IMR-90 (cell line): ENCODE data around the gene MAG. TPM values are rescaled to one million over a fixed set of nuclear protein-coding genes. Genes with fewer than 3 reads are reported as not detected.

Experiments
- ATAC-seq: fragments of 200-7000 bp; cut with Tn5 transposase; 2 replicates; pipeline ENCODE4 v1.9.1; 2020; ENCODE audit warnings: low read depth, mild to moderate bottlenecking, moderate library complexity
- BruUV-seq: library from RNA; stranded (reverse); fragments of 400-500 nt; replicated peaks from 2 replicates; lab custom pipeline; 2021; lab: Mats Ljungman, UMichigan
- CTCF ChIA-PET: fragments of 300-600 bp; formaldehyde crosslinking; extraction: SDS; loops from one replicate; lab custom pipeline; 2021; ENCODE audit warnings: antibody characterized with exemption; lab: Yijun Ruan, JAX
- POLR2A ChIA-PET: fragments of 300-600 bp; sonication (Branson Sonifier 250); formaldehyde crosslinking; loops from one replicate; lab custom pipeline; 2022; ENCODE audit warnings: antibody characterized with exemption; ENCODE audit not compliant: unreplicated experiment; lab: Charles Lee
- DNase-seq: peaks from one replicate; pipeline ENCODE4 v3.0.0; 2013
- H2AFZ ChIP-seq: replicated peaks from 2 replicates; pipeline ENCODE3; 2013; ENCODE audit warnings: low read length, mild to moderate bottlenecking; ENCODE audit not compliant: poor library complexity
- H2AK5ac ChIP-seq: 2 replicates; pipeline ENCODE4 v1.6.1; 2013; ENCODE audit warnings: low read depth, low read length, inconsistent platforms
- H2AK9ac ChIP-seq: replicated peaks from 2 replicates; pipeline ENCODE3; 2013; ENCODE audit warnings: mild to moderate bottlenecking, low read depth, low read length, moderate library complexity; ENCODE audit not compliant: poor library complexity
- H2BK120ac ChIP-seq: 2 replicates; pipeline ENCODE4 v1.6.1; 2013; ENCODE audit warnings: low read depth, low read length, inconsistent platforms
- H2BK15ac ChIP-seq: 3 replicates; pipeline ENCODE4 v1.6.1; 2013; ENCODE audit warnings: low read depth, low read length, inconsistent platforms
- H2BK20ac ChIP-seq: 2 replicates; pipeline ENCODE4 v1.6.1; 2013; ENCODE audit warnings: low read depth, mild to moderate bottlenecking, inconsistent platforms, low read length, moderate library complexity
- H2BK5ac ChIP-seq: 2 replicates; pipeline ENCODE4 v1.6.1; 2013; ENCODE audit warnings: mild to moderate bottlenecking, low read depth, low read length, inconsistent platforms; ENCODE audit not compliant: poor library complexity, severe bottlenecking
- H3K14ac ChIP-seq: replicated peaks from 2 replicates; pipeline ENCODE4 v1.6.1; 2013; ENCODE audit warnings: low read depth, low read length, inconsistent platforms
- H3K18ac ChIP-seq: 2 replicates; pipeline ENCODE4 v1.6.1; 2013; ENCODE audit warnings: low read depth, low read length, control low read depth
- H3K23ac ChIP-seq: 2 replicates; pipeline ENCODE4 v1.6.1; 2013; ENCODE audit warnings: low read depth, low read length, inconsistent platforms
- H3K27ac ChIP-seq: 2 replicates; pipeline ENCODE4 v1.5.1; 2013; ENCODE audit warnings: mild to moderate bottlenecking, control low read depth, low read length; ENCODE audit not compliant: insufficient read depth
- H3K27me3 ChIP-seq: 2 replicates; pipeline ENCODE4 v1.6.1; 2013; ENCODE audit warnings: low read length; ENCODE audit not compliant: control insufficient read depth, insufficient read depth
- H3K36me3 ChIP-seq: 2 replicates; pipeline ENCODE4 v1.6.1; 2013; ENCODE audit warnings: low read length, mixed read lengths; ENCODE audit not compliant: control insufficient read depth, insufficient read depth
- H3K4ac ChIP-seq: 2 replicates; pipeline ENCODE4 v1.6.1; 2013; ENCODE audit warnings: low read depth, low read length, inconsistent platforms
- H3K4me1 ChIP-seq: 2 replicates; pipeline ENCODE4 v1.6.1; 2013; ENCODE audit warnings: low read length, mixed read lengths; ENCODE audit not compliant: control insufficient read depth, insufficient read depth
- H3K4me2 ChIP-seq: 2 replicates; pipeline ENCODE4 v1.6.1; 2013; ENCODE audit warnings: low read depth, mild to moderate bottlenecking, control low read depth, low read length, moderate library complexity
- H3K4me3 ChIP-seq: 2 replicates; pipeline ENCODE4 v1.5.1; 2013; ENCODE audit warnings: low read depth, mild to moderate bottlenecking, control low read depth, low read length, moderate library complexity; ENCODE audit not compliant: insufficient read depth
- H3K56ac ChIP-seq: 2 replicates; pipeline ENCODE4 v1.6.1; 2013; ENCODE audit warnings: low read length, inconsistent platforms; ENCODE audit not compliant: insufficient read depth; ENCODE audit errors: extremely low read depth
- H3K79me1 ChIP-seq, 2 experiments: 2 replicates each; pipeline ENCODE4 v1.6.1; 2013; ENCODE audit warnings: low read length in 2 of 2, inconsistent platforms in 1 of 2, low read depth in 1 of 2
- H3K9ac ChIP-seq: 2 replicates; pipeline ENCODE4 v1.6.1; 2013; ENCODE audit warnings: low read depth, low read length, control low read depth
- H3K9me1 ChIP-seq: 2 replicates; pipeline ENCODE4 v1.6.1; 2013; ENCODE audit warnings: low read length, inconsistent platforms; ENCODE audit not compliant: insufficient read depth
- H3K9me3 ChIP-seq: 2 replicates; pipeline ENCODE4 v1.6.1; 2013; ENCODE audit warnings: low read length; ENCODE audit not compliant: control insufficient read depth, insufficient read depth
- H4K20me1 ChIP-seq: 2 replicates; pipeline ENCODE4 v1.6.1; 2013; ENCODE audit warnings: low read length, inconsistent platforms; ENCODE audit not compliant: insufficient read depth
- H4K5ac ChIP-seq: 2 replicates; pipeline ENCODE4 v1.6.1; 2013; ENCODE audit warnings: mild to moderate bottlenecking, low read depth, low read length, control low read depth
- H4K8ac ChIP-seq, 2 experiments: 2 replicates each; pipeline ENCODE4 v1.6.1; 2013; ENCODE audit warnings: low read depth in 2 of 2, low read length in 2 of 2, control low read depth in 1 of 2, inconsistent platforms in 1 of 2
- H4K91ac ChIP-seq: 2 replicates; pipeline ENCODE4 v1.6.1; 2013; ENCODE audit warnings: low read depth, low read length, inconsistent platforms; ENCODE audit not compliant: insufficient read depth
- BHLHE40 ChIP-seq: fragments of 150-350 bp; IDR thresholded peaks from 2 replicates; pipeline ENCODE4 v1.6.1; 2016; ENCODE audit warnings: mild to moderate bottlenecking, low read depth, low read length
- CEBPB ChIP-seq: IDR thresholded peaks from 2 replicates; pipeline ENCODE4 v1.6.1; 2012; ENCODE audit warnings: low read depth, low read length, improper control_type of control experiment
- CHD1 ChIP-seq: IDR thresholded peaks from 2 replicates; pipeline ENCODE4 v1.6.1; 2012; ENCODE audit warnings: low read depth, low read length, improper control_type of control experiment
- CTCF ChIP-seq: conservative IDR thresholded peaks from 2 replicates; pipeline ENCODE4 v1.5.1; 2012; ENCODE audit warnings: mild to moderate bottlenecking, low read depth, low read length, improper control_type of control experiment
- FOS ChIP-seq: fragments of 150-350 bp; IDR thresholded peaks from 2 replicates; pipeline ENCODE4 v1.6.1; 2016; ENCODE audit warnings: low read depth, low read length
- MAFK ChIP-seq: IDR thresholded peaks from 2 replicates; pipeline ENCODE4 v1.6.1; 2012; ENCODE audit warnings: low read depth, low read length, improper control_type of control experiment
- MAZ ChIP-seq: IDR thresholded peaks from 2 replicates; pipeline ENCODE4 v1.6.1; 2012; ENCODE audit warnings: low read depth, mild to moderate bottlenecking, low read length, improper control_type of control experiment, moderate library complexity, borderline replicate concordance
- MXI1 ChIP-seq: IDR thresholded peaks from 2 replicates; pipeline ENCODE4 v1.6.1; 2012; ENCODE audit warnings: low read depth, mild to moderate bottlenecking, low read length, moderate library complexity, borderline replicate concordance
- NFE2L2 ChIP-seq: fragments of 150-350 bp; IDR thresholded peaks from 2 replicates; pipeline ENCODE4 v1.6.1; 2016; ENCODE audit warnings: low read depth, mild to moderate bottlenecking, low read length
- POLR2A ChIP-seq: IDR thresholded peaks from 2 replicates; pipeline ENCODE4 v1.6.1; 2012; ENCODE audit warnings: mild to moderate bottlenecking, low read depth, low read length
- RAD21 ChIP-seq: IDR thresholded peaks from 2 replicates; pipeline ENCODE4 v1.6.1; 2012; ENCODE audit warnings: low read length, improper control_type of control experiment
- RCOR1 ChIP-seq: IDR thresholded peaks from 2 replicates; pipeline ENCODE4 v1.6.1; 2012; ENCODE audit warnings: mild to moderate bottlenecking, low read length, improper control_type of control experiment; ENCODE audit not compliant: insufficient replicate concordance
- RFX5 ChIP-seq: IDR thresholded peaks from 2 replicates; pipeline ENCODE4 v1.8.0; 2012; ENCODE audit warnings: low read depth, mild to moderate bottlenecking, low read length, moderate library complexity
- SMC3 ChIP-seq: fragments of 150-350 bp; IDR thresholded peaks from 2 replicates; pipeline ENCODE4 v1.6.1; 2016; ENCODE audit warnings: low read depth, mild to moderate bottlenecking, antibody characterized with exemption, low read length, moderate library complexity
- WGBS, 2 experiments: methylation state at CpG; one replicate each; pipeline versions ENCODE4 v1.1.5 to v1.1.7; 2013; ENCODE audit warnings: missing lambda C conversion rate in 2 of 2; ENCODE audit not compliant: insufficient read length in 1 of 2; ENCODE audit errors: extremely low coverage in 2 of 2; 5-methylcytosine and 5-hydroxymethylcytosine counted together
- dilution Hi-C: fragments of 300-500 bp; cut with HindIII; formaldehyde crosslinking; loops from one replicate; pipeline ENCODE4 v1.14.3; 2018; ENCODE audit warnings: low sequenced_read_pairs; ENCODE audit not compliant: unreplicated experiment
- in situ Hi-C: fragments of 300-500 bp; cut with MboI; formaldehyde crosslinking; loops from 3 replicates; pipeline ENCODE4 v1.14.3; 2019; ENCODE audit warnings: low sequenced_read_pairs, inconsistent platforms, mixed read lengths
- intact Hi-C: fragments of 100-400 bp; cut with micrococcal nuclease; formaldehyde crosslinking; loops from 2 replicates; pipeline ENCODE4 v1.10.0; 2022
- polyA plus RNA-seq, 3 experiments: library from polyadenylated mRNA; depleted of rRNA; stranded (reverse); fragments of >200 nt; gene quantifications; 2 replicates each; pipeline ENCODE4 v1.2.3, GENCODE V29; 2012; ENCODE audit warnings: low replicate concordance in 1 of 3
- total RNA-seq: library from RNA; depleted of rRNA; stranded (reverse); fragments of >200 nt; gene quantifications from 2 replicates; pipeline ENCODE4 v1.2.3, GENCODE V29; 2012
- TF ChIP-seq, protein P1 (sequence below): fragments of 150-350 bp; IDR thresholded peaks from 2 replicates; pipeline ENCODE4 v1.6.1; 2017; ENCODE audit warnings: mild to moderate bottlenecking, antibody characterized with exemption, low read length, low read depth

MAG gene
- total and polyA plus RNA-seq, 2 of the 4 experiments (the other 2 are of a cell fraction), result not detected

GRCh38 chr19:35341565-35342225 lies 49.7 kb downstream of the MAG start:
- ATAC-seq, result no peak
- dilution Hi-C loops, result no loop called here
- no peak for TF ChIP-seq CHD1
- no peak for TF ChIP-seq CTCF
- TF ChIP-seq, protein P1, sequence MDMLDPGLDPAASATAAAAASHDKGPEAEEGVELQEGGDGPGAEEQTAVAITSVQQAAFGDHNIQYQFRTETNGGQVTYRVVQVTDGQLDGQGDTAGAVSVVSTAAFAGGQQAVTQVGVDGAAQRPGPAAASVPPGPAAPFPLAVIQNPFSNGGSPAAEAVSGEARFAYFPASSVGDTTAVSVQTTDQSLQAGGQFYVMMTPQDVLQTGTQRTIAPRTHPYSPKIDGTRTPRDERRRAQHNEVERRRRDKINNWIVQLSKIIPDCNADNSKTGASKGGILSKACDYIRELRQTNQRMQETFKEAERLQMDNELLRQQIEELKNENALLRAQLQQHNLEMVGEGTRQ, result no peak
- no peak for TF ChIP-seq CEBPB
- TF ChIP-seq NFE2L2, result no peak
- TF ChIP-seq MXI1, result no peak
- no peak for TF ChIP-seq RCOR1
- no peak for TF ChIP-seq MAFK
- TF ChIP-seq RAD21, result no peak
- TF ChIP-seq SMC3, result no peak
- no peak for TF ChIP-seq FOS
- TF ChIP-seq MAZ, result no peak
- TF ChIP-seq RFX5, result no peak
- no peak for TF ChIP-seq BHLHE40
- no peak for TF ChIP-seq POLR2A

More at GRCh38 chr19:35341565-35342225, 49.7 kb downstream of the MAG start:
- H3K4me3 ChIP-seq, result no peak overlapping the region
- POLR2A ChIA-PET, result no interaction called here
- no CpG with 5 or more reads among the region's 14 CpGs for WGBS, 2 experiments
- H2BK15ac ChIP-seq, result no peak overlapping the region
- DNase-seq, result no peak
- no peak overlapping the region for H2AFZ ChIP-seq
- H3K9me3 ChIP-seq, result no peaks in the 10 kb centered on the region
- no peak overlapping the region for H2BK20ac ChIP-seq
- no peaks in the 10 kb centered on the region for H3K9me1 ChIP-seq
- H3K36me3 ChIP-seq, result no peaks in the 10 kb centered on the region
- H4K8ac ChIP-seq, result no peak overlapping the region
- no peak overlapping the region for H3K27ac ChIP-seq
- no peak overlapping the region for H4K5ac ChIP-seq
- H3K4me2 ChIP-seq, result no peak overlapping the region
- H3K14ac ChIP-seq, result no peak overlapping the region
- no peak overlapping the region for H2AK5ac ChIP-seq
- in situ Hi-C loops (loop anchor here (25.0 kb wide), 1 partner anchor 246 kb away; the partner anchor contains the start of gene PMIS2), intact Hi-C loops (no loop called here)
- H4K91ac ChIP-seq, result no peak overlapping the region
- H2AK9ac ChIP-seq, result no peak overlapping the region
- no peak overlapping the region for H3K56ac ChIP-seq
- no peaks in the 10 kb centered on the region for H4K20me1 ChIP-seq
- H3K23ac ChIP-seq, result no peak overlapping the region
- no peaks in the 10 kb centered on the region for H3K4me1 ChIP-seq
- no TSS peak for BruUV-seq
- CTCF ChIA-PET, result no interaction called here
- H3K79me1 ChIP-seq, result no peaks in the 10 kb centered on the region
- no peak overlapping the region for H3K18ac ChIP-seq
- no peak overlapping the region for H2BK5ac ChIP-seq
- no peak overlapping the region for H3K4ac ChIP-seq
- no peaks in the 10 kb centered on the region; the same call in 1 of the 2 replicates for H3K27me3 ChIP-seq
- no peak overlapping the region for H2BK120ac ChIP-seq
- no peak overlapping the region for H3K9ac ChIP-seq
